ENCODE data around the gene BCKDK. TPM values are rescaled to one million over a fixed set of nuclear protein-coding genes. Genes with fewer than 3 reads are reported as not detected.
"Not testable (repeated sequence)": the region's sequence is repeated elsewhere in the genome, so short reads cannot be mapped to it uniquely, and the experiment has no call there.

BCKDK gene
- total RNA-seq, 1 donor from 2014 or later, result 38.8 TPM

GRCh38 chr16:31143694-31144148, 35.5 kb downstream of the BCKDK start:
- H3K27me3 Mint-ChIP-seq (ENCODE audit: unreplicated experiment), result peaks cover 18% of the 10 kb centered on the region
- peak overlapping the region; percentile 60 for H3K4me3 Mint-ChIP-seq (ENCODE audit: unreplicated experiment)
- H3K36me3 Mint-ChIP-seq (ENCODE audit: unreplicated experiment), result no peaks in the 10 kb centered on the region
- no peak for TF ChIP-seq CTCF (IDR thresholded peaks at IDR 0.05)
- H3K4me1 Mint-ChIP-seq (ENCODE audit: unreplicated experiment), result peaks cover 13% of the 10 kb centered on the region
- no peaks in the 10 kb centered on the region for H3K9me3 Mint-ChIP-seq (ENCODE audit: unreplicated experiment)
- DNase-seq (ENCODE audit: extremely low spot score, unreplicated experiment), result no peak
- H3K27ac Mint-ChIP-seq (ENCODE audit: unreplicated experiment), result no peak overlapping the region

- Mint-ChIP-seq H3K27me3 (ENCODE audit: unreplicated experiment) (peaks cover 18% of the 10 kb centered on the region), H3K4me1 (ENCODE audit: unreplicated experiment) (peaks cover 13% of the 10 kb centered on the region)
- H3K36me3 Mint-ChIP-seq (ENCODE audit: unreplicated experiment); H3K4me3 Mint-ChIP-seq (ENCODE audit: unreplicated experiment); DNase-seq (ENCODE audit: extremely low spot score, unreplicated experiment); H3K9me3 Mint-ChIP-seq (ENCODE audit: unreplicated experiment); H3K27ac Mint-ChIP-seq (ENCODE audit: unreplicated experiment): not testable (repeated sequence)
Observed at GRCh38 chr16:31144418-31144817, 36.2 kb downstream of the BCKDK start.

DNA sequence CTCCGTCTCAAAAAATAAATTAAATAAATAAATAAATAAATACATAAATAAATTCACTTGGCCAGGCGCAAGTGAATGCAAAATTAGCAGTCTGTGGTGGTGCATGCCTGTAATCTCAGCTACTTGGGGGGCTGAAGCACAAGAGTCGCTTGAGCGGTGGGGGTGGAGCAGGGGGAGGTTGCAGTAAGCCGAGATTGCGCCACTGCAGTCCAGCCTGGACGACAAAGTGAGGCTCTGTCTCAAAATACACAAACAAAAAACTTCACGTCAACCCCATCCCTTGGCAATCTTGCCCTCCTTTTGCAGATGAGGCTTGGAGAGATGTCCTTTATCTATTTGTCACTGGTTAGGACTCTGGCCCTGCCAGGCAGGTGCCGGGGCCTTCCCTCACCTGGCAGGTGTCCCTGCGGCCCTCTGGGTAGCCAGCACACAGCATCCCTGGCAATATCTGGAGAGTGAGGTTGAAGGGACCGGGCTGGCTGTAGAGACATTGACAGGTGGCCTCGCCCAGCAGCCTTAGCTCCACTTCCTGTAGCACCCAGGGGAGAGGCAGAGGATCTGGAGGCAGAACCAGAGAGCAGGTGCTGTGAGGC, 37.3 kb downstream of the BCKDK start:
- Mint-ChIP-seq H3K4me1 (ENCODE audit: unreplicated experiment) (peaks cover 13% of the 10 kb centered on the region), H3K27me3 (ENCODE audit: unreplicated experiment) (peaks cover 18% of the 10 kb centered on the region), H3K27ac (ENCODE audit: unreplicated experiment) (no peak overlapping the region), H3K4me3 (ENCODE audit: unreplicated experiment) (no peak overlapping the region), H3K9me3 (ENCODE audit: unreplicated experiment) (no peaks in the 10 kb centered on the region), H3K36me3 (ENCODE audit: unreplicated experiment) (no peaks in the 10 kb centered on the region)
- TF ChIP-seq CTCF (IDR thresholded peaks at IDR 0.05), result no peak
- no peak for DNase-seq (ENCODE audit: extremely low spot score, unreplicated experiment)

DNA sequence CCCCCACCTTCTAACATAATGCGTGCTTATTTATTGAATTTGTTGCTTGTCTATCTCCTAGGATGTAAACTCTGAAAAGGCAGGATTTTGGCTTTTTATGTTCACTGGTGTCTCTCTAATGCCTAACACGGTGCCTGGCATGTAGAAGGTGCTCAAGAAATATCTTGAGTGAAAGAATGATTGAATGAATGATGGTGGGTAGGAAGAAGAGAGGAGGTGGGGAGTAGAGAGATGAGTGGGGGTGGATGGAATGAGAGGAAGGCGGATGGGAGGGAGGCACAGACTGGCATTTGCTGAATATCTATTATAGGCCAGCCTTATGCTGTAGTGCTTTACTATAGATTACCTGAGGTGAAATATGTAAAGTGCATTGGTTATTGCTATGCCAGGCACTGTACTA, 39.4 kb downstream of the BCKDK start:
- TF ChIP-seq CTCF (IDR thresholded peaks at IDR 0.05), result no peak
- no peak for DNase-seq (ENCODE audit: extremely low spot score, unreplicated experiment)
- Mint-ChIP-seq H3K36me3 (ENCODE audit: unreplicated experiment) (no peaks in the 10 kb centered on the region), H3K9me3 (ENCODE audit: unreplicated experiment) (no peaks in the 10 kb centered on the region), H3K27ac (ENCODE audit: unreplicated experiment) (no peak overlapping the region), H3K4me1 (ENCODE audit: unreplicated experiment) (peaks cover 2% of the 10 kb centered on the region), H3K27me3 (ENCODE audit: unreplicated experiment) (peaks cover 18% of the 10 kb centered on the region), H3K4me3 (ENCODE audit: unreplicated experiment) (no peak overlapping the region)

DNA sequence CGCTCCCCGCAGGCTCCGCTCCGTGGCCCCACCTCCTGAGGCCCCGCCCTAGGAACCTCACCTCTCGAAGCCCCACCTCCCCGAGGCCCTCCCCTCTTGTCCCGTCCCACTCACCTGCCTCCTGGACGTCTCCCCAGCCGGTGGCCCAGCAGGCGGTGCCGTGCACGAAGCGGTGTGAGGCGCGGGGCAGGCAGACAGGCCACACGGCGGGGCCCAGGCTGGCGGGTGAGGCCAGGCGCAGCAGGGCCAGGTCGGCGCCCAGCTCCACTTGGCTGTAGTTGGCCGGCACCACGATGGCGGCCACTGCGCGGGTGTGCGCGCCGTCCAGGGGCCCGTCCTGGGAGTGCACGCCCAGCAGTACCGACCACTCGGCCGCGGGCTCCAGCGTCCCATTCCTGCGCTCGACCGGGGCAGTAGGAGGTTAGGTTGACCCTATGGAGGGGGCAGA, 40.1 kb downstream of the BCKDK start:
- no peak for TF ChIP-seq CTCF (IDR thresholded peaks at IDR 0.05)
- DNase-seq (ENCODE audit: extremely low spot score, unreplicated experiment), result no peak
- no peaks in the 10 kb centered on the region for H3K9me3 Mint-ChIP-seq (ENCODE audit: unreplicated experiment)
- H3K36me3 Mint-ChIP-seq (ENCODE audit: unreplicated experiment), result no peaks in the 10 kb centered on the region
- H3K27ac Mint-ChIP-seq (ENCODE audit: unreplicated experiment), result no peak overlapping the region
- no peak overlapping the region for H3K4me3 Mint-ChIP-seq (ENCODE audit: unreplicated experiment)
- H3K27me3 Mint-ChIP-seq (ENCODE audit: unreplicated experiment), result peaks cover 18% of the 10 kb centered on the region
- peaks cover 2% of the 10 kb centered on the region for H3K4me1 Mint-ChIP-seq (ENCODE audit: unreplicated experiment)

Measured in osteocyte (in vitro differentiated cells).